GM19397 (cell line): ENCODE data around the gene ZMYND8.

Source experiments
- ATAC-seq: cut with Tn5 transposase; IDR thresholded peaks from one replicate; pipeline ENCODE4 v1.9.1; 2021; ENCODE audit warnings: mild to moderate bottlenecking, moderate library complexity; ENCODE audit not compliant: unreplicated experiment

The ZMYND8 gene

GRCh38 chr20:47354714-47355488 is 1.6 kb downstream of the ZMYND8 start:
- no peak for ATAC-seq

- no peak for ATAC-seq
Observed at GRCh38 chr20:47354464-47354713, 2.1 kb downstream of the ZMYND8 start.

DNA sequence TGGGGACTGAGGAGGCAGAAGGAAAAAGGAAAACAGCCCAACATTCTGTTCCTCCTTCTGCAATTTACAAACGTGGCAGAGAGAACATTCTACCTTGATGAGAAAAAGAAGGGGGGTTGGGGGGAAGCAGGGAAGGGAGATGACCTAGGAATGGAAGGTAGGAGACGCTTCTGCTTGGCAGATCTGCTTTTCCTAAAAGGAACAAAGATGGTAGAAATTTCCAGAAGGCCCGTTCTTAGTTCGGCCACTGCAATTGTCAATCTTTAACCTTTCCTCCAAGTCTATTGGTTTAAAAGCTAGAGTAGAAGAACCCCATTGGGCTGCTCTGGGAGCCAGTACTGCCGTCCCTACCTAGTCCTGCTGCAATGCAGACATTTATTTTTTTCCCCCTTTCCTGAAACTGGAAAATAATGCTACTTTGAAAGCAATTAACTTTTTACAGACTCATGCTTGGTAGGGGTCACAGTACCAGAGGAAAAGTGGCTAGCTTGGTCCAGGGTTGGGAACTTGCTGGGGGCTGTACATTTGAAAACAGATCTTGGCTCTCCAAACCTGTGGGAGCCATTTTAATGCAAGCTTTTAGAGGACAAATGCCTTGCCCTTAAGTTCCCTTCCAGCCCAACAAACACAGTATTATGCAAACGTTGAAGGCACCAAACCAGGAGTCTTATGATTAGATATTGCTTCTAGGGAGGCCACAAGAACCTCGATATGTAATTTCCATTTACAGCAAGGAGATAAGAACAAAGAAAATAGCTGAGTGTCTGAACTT is 2.6 kb downstream of the ZMYND8 start:
- no peak for ATAC-seq

- ATAC-seq, result no peak
Observed at GRCh38 chr20:47353239-47353691, 3.2 kb downstream of the ZMYND8 start.

GRCh38 chr20:47352332-47353238 is 3.9 kb downstream of the ZMYND8 start:
- no peak for ATAC-seq

- no peak for ATAC-seq
Observed at GRCh38 chr20:47351643-47352331, 4.7 kb downstream of the ZMYND8 start.

DNA sequence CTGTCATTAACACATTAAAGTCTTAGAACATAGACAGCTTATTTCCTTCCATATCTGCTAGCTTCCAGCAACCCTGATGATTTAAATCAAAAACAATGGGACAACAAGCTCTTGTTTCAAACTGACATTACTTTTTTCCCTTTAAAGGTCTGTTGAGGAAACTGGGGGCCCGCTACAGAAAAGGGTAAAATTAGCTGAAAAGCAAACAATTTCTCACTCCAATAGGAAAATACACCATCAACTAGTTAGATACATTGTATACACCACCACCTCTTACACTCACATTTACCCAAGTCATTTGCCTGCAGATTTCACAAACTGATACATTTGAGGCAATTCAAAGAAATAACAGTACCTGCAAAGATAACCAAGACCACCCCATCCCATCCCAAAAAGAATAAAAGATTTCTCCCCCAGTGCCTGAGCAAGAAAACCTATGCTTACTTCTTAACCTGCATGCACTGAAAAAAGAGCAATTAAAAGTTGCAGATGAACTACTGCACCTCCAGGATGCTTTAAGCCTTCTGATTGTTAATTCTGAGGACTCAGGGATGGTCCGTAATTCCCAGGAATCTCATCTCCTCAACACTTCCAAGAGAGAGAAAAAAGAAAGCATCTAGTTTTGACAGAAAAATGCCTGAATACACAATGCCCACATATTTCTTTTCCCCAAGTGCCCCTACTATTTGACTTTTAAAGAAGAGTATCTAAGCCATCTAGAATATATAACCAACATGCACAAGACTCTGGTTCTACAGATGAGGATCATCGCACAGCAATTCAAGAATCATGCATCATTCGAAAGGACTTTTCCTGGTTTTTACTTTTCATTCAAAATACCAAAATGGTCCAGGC is 5.6 kb downstream of the ZMYND8 start:
- no peak for ATAC-seq

DNA sequence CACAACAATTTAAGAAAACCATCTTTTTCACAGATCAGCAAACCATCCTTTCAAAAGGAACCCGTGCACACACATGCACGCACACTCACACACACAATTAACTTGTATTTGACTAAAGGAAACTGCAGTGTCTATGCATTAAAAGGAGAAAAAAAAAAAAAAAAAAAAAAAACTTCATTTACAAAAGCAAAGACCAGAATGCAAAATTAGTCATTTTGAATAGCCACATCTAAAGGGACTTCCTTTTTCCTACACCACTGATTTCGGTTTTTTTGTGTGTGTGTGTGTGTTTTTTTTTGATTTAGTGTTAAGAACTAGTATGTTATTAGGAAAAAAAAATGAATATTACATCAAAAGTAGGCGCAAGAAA is 6.3 kb downstream of the ZMYND8 start:
- ATAC-seq, result no peak

DNA sequence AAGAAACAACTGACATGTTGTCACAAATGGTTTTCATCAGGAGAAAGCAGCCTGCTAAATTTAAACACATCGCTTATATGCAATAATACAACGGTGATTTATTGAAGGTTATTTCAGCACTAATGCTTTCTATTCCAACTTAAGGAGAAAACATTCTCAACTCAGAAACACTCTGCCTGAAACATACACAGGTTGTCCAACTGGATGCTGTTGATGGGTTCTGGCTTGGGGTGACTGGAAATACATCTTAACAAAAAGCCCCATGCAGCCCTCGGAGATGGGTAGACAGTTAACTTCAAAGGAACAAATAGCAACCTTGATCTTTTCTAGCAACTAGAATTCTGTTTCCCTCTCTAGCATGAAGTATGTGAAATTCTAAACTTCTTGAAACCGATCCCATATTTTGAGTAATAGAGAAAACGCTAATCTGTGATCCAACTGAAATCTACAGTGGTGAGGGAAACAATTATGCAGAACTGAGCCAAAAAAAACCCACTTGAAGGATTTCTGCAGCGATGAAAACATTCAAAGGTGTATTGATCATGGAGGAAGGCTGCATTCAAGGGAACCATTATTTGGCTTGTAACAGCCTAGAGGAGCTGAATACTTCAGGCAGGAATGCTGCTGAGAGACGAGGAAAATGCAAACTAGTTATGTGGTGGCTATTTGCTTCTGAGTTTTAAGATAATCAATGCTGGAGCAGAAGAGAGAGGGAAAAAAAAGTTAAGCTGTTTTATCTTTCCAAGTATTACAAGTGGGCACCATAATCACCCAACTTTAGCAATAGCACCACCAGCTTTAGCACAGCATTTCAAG is 6.9 kb downstream of the ZMYND8 start:
- no peak for ATAC-seq

GRCh38 chr20:47348539-47349142 is 7.9 kb downstream of the ZMYND8 start:
- ATAC-seq, result no peak

DNA sequence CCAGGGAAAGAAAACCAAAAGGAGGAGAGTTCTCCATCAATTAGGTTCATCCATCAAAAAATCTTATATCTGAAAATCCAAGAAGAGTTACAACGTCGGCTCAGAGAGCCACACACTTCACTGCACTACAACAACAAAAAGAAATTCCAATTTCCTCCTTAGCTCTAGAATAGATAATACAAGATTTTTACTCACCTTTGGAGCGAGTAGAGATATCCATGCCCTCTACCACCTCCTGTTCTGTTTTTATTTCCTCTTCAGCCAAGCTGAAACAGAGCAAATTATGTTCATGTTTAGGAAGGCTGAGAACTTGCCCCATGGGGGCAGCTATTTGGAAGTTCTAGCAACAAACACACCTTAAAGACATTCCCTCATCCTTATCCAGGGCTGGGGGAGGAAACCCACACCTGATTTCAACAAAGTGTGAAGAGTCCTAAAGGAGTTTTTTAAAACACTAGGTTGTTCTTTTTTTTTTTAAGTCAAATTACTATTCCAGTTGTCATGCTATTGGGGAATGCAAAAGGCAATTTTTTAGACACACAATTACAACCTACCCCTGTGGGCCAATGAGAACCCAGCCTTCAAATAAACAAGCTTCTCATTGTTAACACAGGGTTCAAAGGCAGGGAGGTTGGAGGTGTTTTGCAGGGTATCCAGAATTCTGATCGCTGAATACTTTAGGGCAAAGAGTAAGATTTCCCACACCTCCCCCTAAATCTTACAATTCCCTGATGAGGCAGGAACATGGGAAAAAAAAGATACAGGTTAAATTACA is 8.7 kb downstream of the ZMYND8 start:
- no peak for ATAC-seq

GRCh38 chr20:47346172-47346571 is 10.3 kb downstream of the ZMYND8 start:
- no peak for ATAC-seq

GRCh38 chr20:47345214-47345613 is 11.3 kb downstream of the ZMYND8 start:
- ATAC-seq, result no peak

DNA sequence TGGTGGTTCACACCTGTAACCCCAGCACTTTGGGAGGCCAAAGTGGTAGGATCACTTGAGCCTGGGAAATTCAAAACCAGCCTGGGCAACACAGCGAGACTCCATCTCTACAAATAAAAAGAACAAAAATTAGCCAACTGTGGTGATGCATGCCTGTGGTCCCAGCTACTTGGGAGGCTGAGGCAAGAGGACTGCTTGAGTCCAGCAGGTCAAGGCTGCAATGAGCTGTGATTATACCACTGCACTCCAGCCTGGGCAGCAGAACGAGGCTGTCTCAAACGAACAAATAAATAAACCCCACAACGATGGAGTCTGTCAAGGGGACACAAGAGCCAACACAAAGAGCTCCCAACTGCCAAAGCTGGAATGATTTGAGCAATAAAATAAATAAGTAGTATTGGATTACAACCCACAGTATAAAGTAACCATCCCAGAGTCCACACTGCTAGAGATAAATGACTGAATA is 13.5 kb downstream of the ZMYND8 start:
- ATAC-seq, result no peak

GRCh38 chr20:47338131-47338628 is 18.3 kb downstream of the ZMYND8 start:
- no peak for ATAC-seq

DNA sequence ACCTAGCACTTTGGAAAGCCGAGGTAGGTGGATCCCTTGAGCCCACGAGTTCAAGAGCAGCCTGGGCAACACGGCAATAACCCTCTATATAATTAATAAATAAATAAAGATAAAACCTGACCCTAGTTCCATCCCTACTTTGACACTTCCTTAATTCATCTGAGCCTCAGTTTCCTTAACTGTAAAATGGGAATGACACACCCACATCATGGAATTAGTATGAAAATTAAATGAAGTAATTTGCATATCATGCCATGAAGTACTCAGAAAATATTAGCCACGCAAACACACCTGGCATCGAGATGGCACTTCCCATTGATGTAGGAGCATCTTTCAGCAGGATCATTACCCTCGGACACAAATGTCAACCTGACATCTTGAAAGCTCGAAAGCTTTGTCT is 19.1 kb downstream of the ZMYND8 start:
- no peak for ATAC-seq

- ATAC-seq, result no peak
Observed at GRCh38 chr20:47336129-47336754, 20.3 kb downstream of the ZMYND8 start.
